GM12878 (cell line): ENCODE measurements around the gene PDE6C. TPM values are rescaled to one million over a fixed set of nuclear protein-coding genes. Genes with fewer than 3 reads are reported as not detected.

Experiments used
- ATAC-seq: fragments of 200-7000 bp; cut with Tn5 transposase; 3 replicates; pipeline ENCODE4 v1.9.1; 2020; ENCODE audit warnings: mild to moderate bottlenecking, moderate library complexity
- BruUV-seq: library from RNA; stranded (reverse); fragments of 400-500 nt; replicated peaks from 2 replicates; lab custom pipeline; 2021; lab: Mats Ljungman, UMichigan
- CTCF ChIA-PET: fragments of 300-600 bp; sonication (Branson Sonifier 250); formaldehyde crosslinking; extraction: SDS; loops from one replicate; lab custom pipeline; 2021; ENCODE audit warnings: inconsistent platforms; lab: Yijun Ruan, JAX
- POLR2A ChIA-PET: fragments of 350-600 bp; formaldehyde crosslinking; extraction: SDS; loops from one replicate; lab custom pipeline; 2021; ENCODE audit warnings: inconsistent platforms; lab: Charles Lee
- RAD21 ChIA-PET: fragments of 300-600 bp; sonication (Branson Sonifier 250); formaldehyde crosslinking; loops from one replicate; lab custom pipeline; 2023; ENCODE audit warnings: antibody characterized with exemption; ENCODE audit not compliant: unreplicated experiment; lab: Charles Lee
- SMC1A ChIA-PET: fragments of 300-600 bp; sonication (Branson Sonifier 250); formaldehyde crosslinking; loops from one replicate; lab custom pipeline; 2023; ENCODE audit not compliant: unreplicated experiment, uncharacterized antibody; lab: Charles Lee
- DNase-seq: peaks from one replicate; pipeline ENCODE4 v3.0.0-alpha.2; 2011; ENCODE audit warnings: low read depth, low spot score
- FAIRE-seq: peaks from 3 replicates; lab custom pipeline; 2011; peaks lifted over from hg19 to GRCh38; lab: Jason Lieb, UNC
- H2AFZ ChIP-seq: 2 replicates; pipeline ENCODE4 v1.6.0; 2011; ENCODE audit warnings: low read depth, low read length, control low read depth; ENCODE audit not compliant: control insufficient read depth
- H3K27ac ChIP-seq: 2 replicates; pipeline ENCODE4 v1.5.1; 2011; ENCODE audit warnings: control low read depth; ENCODE audit not compliant: control insufficient read depth, insufficient read depth
- H3K27me3 ChIP-seq, 2 experiments: replicated peaks in 1 of 2; 2 replicates each; pipeline versions ENCODE4 v1.6.0 to v1.6.1; 2011; ENCODE audit warnings: low read length in 1 of 2; ENCODE audit not compliant: control insufficient read depth in 2 of 2, insufficient read depth in 2 of 2
- H3K36me3 ChIP-seq, 2 experiments: 2 replicates each; pipeline ENCODE4 v1.5.1; 2011; ENCODE audit warnings: low read length in 1 of 2; ENCODE audit not compliant: control insufficient read depth in 2 of 2, insufficient read depth in 2 of 2
- H3K4me1 ChIP-seq: 2 replicates; pipeline ENCODE4 v1.6.1; 2011; ENCODE audit warnings: mild to moderate bottlenecking, low read length, moderate library complexity, mixed read lengths; ENCODE audit not compliant: control insufficient read depth, insufficient read depth
- H3K4me2 ChIP-seq: 2 replicates; pipeline ENCODE4 v1.6.0; 2011; ENCODE audit warnings: control low read depth; ENCODE audit not compliant: control insufficient read depth, insufficient read depth
- H3K4me3 ChIP-seq: fragments of 200-600 bp; sonication (generic); 2 replicates; pipeline ENCODE4 v1.5.1; 2016
- H3K79me2 ChIP-seq: 2 replicates; pipeline ENCODE4 v1.6.0; 2011; ENCODE audit warnings: low read length; ENCODE audit not compliant: control insufficient read depth, insufficient read depth
- H3K9ac ChIP-seq: 2 replicates; pipeline ENCODE4 v1.8.0; 2011; ENCODE audit warnings: low read length, control low read depth, mixed read lengths; ENCODE audit not compliant: control insufficient read depth, insufficient read depth
- H3K9me3 ChIP-seq: replicated peaks from 3 replicates; pipeline ENCODE4 v1.5.1; 2011; ENCODE audit warnings: mild to moderate bottlenecking, low read length; ENCODE audit not compliant: control insufficient read depth, insufficient read depth
- H4K20me1 ChIP-seq: 2 replicates; pipeline ENCODE4 v1.6.0; 2011; ENCODE audit not compliant: control insufficient read depth, insufficient read depth
- CBX3 ChIP-seq: fragments of 200-600 bp; sonication (generic); IDR thresholded peaks from 2 replicates; pipeline ENCODE4 v1.6.1; 2016; ENCODE audit warnings: low read depth, borderline replicate concordance
- IKZF1 ChIP-seq: fragments of 450-650 bp; conservative IDR thresholded peaks from 2 replicates; pipeline ENCODE4 v1.6.1; 2017; ENCODE audit warnings: antibody characterized with exemption, mild to moderate bottlenecking
- IRF3 ChIP-seq: fragments of 450-650 bp; IDR thresholded peaks from 2 replicates; pipeline ENCODE4 v1.6.1; 2014; ENCODE audit warnings: mild to moderate bottlenecking
- IRF4 ChIP-seq: IDR thresholded peaks from 2 replicates; pipeline ENCODE4 v1.6.1; 2011; ENCODE audit warnings: low read depth, low read length
- NFYB ChIP-seq: IDR thresholded peaks from 2 replicates; pipeline ENCODE4 v1.6.1; 2011; ENCODE audit warnings: low read depth, mild to moderate bottlenecking, low read length, improper control_type of control experiment, moderate library complexity; ENCODE audit not compliant: insufficient read depth
- PAX8 ChIP-seq: fragments of 450-650 bp; IDR thresholded peaks from 2 replicates; pipeline ENCODE4 v1.6.1; 2017; ENCODE audit warnings: mild to moderate bottlenecking, moderate library complexity
- POLR2AphosphoS5 ChIP-seq: IDR thresholded peaks from 2 replicates; pipeline ENCODE4 v1.6.1; 2011; ENCODE audit warnings: mild to moderate bottlenecking, low read length, inconsistent platforms
- PRDM15 ChIP-seq: fragments of 450-650 bp; formaldehyde crosslinking; IDR thresholded peaks from 2 replicates; pipeline ENCODE4 v1.4.0; 2020; ENCODE audit warnings: mild to moderate bottlenecking, moderate library complexity
- RFX5 ChIP-seq: IDR thresholded peaks from 2 replicates; pipeline ENCODE4 v1.6.1; 2011; ENCODE audit warnings: low read depth, low read length, improper control_type of control experiment
- SIX5 ChIP-seq: IDR thresholded peaks from 2 replicates; pipeline ENCODE4 v1.6.1; 2011; ENCODE audit warnings: mild to moderate bottlenecking, low read depth, low read length, moderate library complexity; ENCODE audit not compliant: severe bottlenecking
- WGBS: methylation state at CpG from one replicate; pipeline ENCODE4 v1.1.6; 2016; ENCODE audit warnings: low lambda C conversion rate; ENCODE audit not compliant: insufficient replicate concordance, insufficient coverage; ENCODE audit errors: missing lambda C conversion rate; 5-methylcytosine and 5-hydroxymethylcytosine counted together
- in situ Hi-C: fragments of 300-500 bp; cut with MboI; formaldehyde crosslinking; loops from 9 replicates; pipeline ENCODE4 v1.14.3; 2018; ENCODE audit warnings: mixed read lengths
- intact Hi-C: fragments of 100-400 bp; cut with micrococcal nuclease; formaldehyde crosslinking; loops from one replicate; pipeline ENCODE4 v1.14.2; 2022; ENCODE audit not compliant: unreplicated experiment
- polyA plus RNA-seq, 11 experiments: library from polyadenylated mRNA; depleted of rRNA in 4 of 11; unstranded in 6 of 11; stranded (reverse) in 5 of 11; fragments of >200 nt; fragmentation: Nextera tagmentation in 4 of 11; fragmentation: Illumina TruSeq in 1 of 11; extraction: Ambion mirVana in 4 of 11; extraction: Trizol in 1 of 11; gene quantifications; 1 replicate in 1 of 11; 2 replicates in 10 of 11; pipeline versions ENCODE4 v1.2.1 to v1.2.3, GENCODE V29; 2011 to 2016; ENCODE audit warnings: inconsistent platforms in 2 of 11, missing spikeins in 2 of 11, low read depth in 1 of 11
- total RNA-seq, 4 experiments: library from RNA; depleted of rRNA in 3 of 4; stranded (reverse); fragments of >200 nt in 3 of 4; fragmentation: Illumina TruSeq in 1 of 4; extraction: Trizol in 1 of 4; gene quantifications; 2 replicates each; pipeline versions ENCODE4 v1.2.1 to v1.2.3, GENCODE V29; 2013 to 2021
- TF ChIP-seq, protein P1 (sequence below): fragments of 450-650 bp; IDR thresholded peaks from 2 replicates; pipeline ENCODE4 v1.6.1; 2017; ENCODE audit warnings: mild to moderate bottlenecking, moderate library complexity

PDE6C gene
- total and polyA plus RNA-seq, 10 of the 15 experiments (the other 5 are each of a cell fraction or from before 2014, with no cell fraction given): not detected

GRCh38 chr10:93672022-93672678 is 59.8 kb downstream of the PDE6C start:
- Histone ChIP-seq H3K4me2 (no peak overlapping the region), H3K4me1 (no peaks in the 10 kb centered on the region), H3K9ac (no peak overlapping the region), H3K36me3 (peaks cover 0 to 5% of the 10 kb centered on the region in 2 experiments; a peak in 1 of 4 replicates), H3K79me2 (no peaks in the 10 kb centered on the region), H3K27me3 (no peaks in the 10 kb centered on the region), H3K9me3 (no peaks in the 10 kb centered on the region), H2AFZ (no peak overlapping the region), H3K27ac (no peak overlapping the region), H4K20me1 (no peaks in the 10 kb centered on the region), H3K4me3 (no peak overlapping the region)
- no peak for TF ChIP-seq CBX3
- TF ChIP-seq, protein P1, sequence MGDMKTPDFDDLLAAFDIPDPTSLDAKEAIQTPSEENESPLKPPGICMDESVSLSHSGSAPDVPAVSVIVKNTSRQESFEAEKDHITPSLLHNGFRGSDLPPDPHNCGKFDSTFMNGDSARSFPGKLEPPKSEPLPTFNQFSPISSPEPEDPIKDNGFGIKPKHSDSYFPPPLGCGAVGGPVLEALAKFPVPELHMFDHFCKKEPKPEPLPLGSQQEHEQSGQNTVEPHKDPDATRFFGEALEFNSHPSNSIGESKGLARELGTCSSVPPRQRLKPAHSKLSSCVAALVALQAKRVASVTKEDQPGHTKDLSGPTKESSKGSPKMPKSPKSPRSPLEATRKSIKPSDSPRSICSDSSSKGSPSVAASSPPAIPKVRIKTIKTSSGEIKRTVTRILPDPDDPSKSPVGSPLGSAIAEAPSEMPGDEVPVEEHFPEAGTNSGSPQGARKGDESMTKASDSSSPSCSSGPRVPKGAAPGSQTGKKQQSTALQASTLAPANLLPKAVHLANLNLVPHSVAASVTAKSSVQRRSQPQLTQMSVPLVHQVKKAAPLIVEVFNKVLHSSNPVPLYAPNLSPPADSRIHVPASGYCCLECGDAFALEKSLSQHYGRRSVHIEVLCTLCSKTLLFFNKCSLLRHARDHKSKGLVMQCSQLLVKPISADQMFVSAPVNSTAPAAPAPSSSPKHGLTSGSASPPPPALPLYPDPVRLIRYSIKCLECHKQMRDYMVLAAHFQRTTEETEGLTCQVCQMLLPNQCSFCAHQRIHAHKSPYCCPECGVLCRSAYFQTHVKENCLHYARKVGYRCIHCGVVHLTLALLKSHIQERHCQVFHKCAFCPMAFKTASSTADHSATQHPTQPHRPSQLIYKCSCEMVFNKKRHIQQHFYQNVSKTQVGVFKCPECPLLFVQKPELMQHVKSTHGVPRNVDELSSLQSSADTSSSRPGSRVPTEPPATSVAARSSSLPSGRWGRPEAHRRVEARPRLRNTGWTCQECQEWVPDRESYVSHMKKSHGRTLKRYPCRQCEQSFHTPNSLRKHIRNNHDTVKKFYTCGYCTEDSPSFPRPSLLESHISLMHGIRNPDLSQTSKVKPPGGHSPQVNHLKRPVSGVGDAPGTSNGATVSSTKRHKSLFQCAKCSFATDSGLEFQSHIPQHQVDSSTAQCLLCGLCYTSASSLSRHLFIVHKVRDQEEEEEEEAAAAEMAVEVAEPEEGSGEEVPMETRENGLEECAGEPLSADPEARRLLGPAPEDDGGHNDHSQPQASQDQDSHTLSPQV: no peak
- TF ChIP-seq PAX8: no peak
- TF ChIP-seq SIX5: no peak
- no peak for TF ChIP-seq IRF4
- no peak for TF ChIP-seq POLR2AphosphoS5
- no peak for TF ChIP-seq NFYB
- TF ChIP-seq IKZF1: no peak
- no peak for TF ChIP-seq PRDM15 (CRISPR knock-in tag)
- no peak for TF ChIP-seq RFX5
- TF ChIP-seq IRF3: no peak
- ATAC-seq (no peak), DNase-seq (no peak), FAIRE-seq (no peak)
- WGBS: 70% methylated on average over 2 of the region's 2 CpGs
- ChIA-PET CTCF (interaction anchor here (1.0 to 1.6 kb wide), 2 partner anchors 17 to 26 kb away, joined by 4 to 5 read pairs; no protein-coding TSS in a partner anchor), RAD21 (no interaction called here), POLR2A (no interaction called here), SMC1A (no interaction called here)
- BruUV-seq: no TSS peak
- in situ Hi-C loops: no loop called here
- intact Hi-C loops: no loop called here
